ENCODE data around the gene RNF41.

RNF41 gene

GRCh38 chr12:56188778-56189098 lies 33.0 kb downstream of the RNF41 start:
- Histone ChIP-seq H3K4me3 (ENCODE audit: low read depth, low read length) (peak overlapping the region; percentile 71), H3K9me3 (ENCODE audit: control insufficient read depth, low read length) (no peaks in the 10 kb centered on the region), H3K4me2 (ENCODE audit: low read length) (peak overlapping the region; percentile 89), H3K27me3 (ENCODE audit: control insufficient read depth, insufficient read depth, low read length) (no peaks in the 10 kb centered on the region), H3K27ac (peak overlapping the region; percentile 16), H2AFZ (peak overlapping the region; percentile 79), H3K79me2 (peaks cover 10% of the 10 kb centered on the region), H3K36me3 (ENCODE audit: control insufficient read depth, insufficient read depth, low read length) (no peaks in the 10 kb centered on the region), H3K4me1 (peaks cover 6% of the 10 kb centered on the region), H3K9ac (peak overlapping the region; percentile 55)
- TF ChIP-seq CTCF (IDR thresholded peaks at IDR 0.05), result no peak

DNA sequence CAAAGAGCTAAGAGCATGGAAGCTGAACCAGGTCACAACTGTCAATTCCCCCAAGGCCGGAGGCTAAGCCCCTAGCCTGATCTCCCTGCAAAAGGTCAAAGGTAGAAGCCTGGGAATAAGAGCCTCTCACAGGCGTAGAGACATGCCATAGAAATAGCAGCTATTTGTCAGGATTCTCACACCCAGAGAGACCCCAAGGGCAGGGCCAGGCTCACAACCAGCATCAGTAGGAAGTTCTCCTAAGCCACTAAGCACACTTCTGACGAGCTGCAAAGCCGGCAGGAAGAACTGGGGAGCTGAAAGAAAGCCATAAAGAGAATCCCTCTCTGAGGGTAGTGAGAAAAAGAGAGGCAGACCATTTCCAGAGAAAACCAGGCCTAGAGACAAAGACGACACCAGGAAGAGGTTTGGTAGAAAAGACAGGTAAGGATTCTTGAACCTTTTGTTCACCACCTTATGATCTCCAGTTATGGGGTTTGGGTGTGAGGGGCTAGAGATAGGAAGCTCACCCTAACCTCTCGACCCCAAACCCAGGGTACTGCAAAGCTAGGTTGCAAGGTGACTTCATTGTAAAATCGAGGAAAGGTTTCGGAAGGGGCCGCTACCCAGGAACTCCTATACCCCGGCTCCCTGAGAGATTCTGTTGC lies 33.5 kb downstream of the RNF41 start:
- H3K4me2 ChIP-seq (ENCODE audit: low read length), result peak overlapping the region; percentile 89
- peak overlapping the region; percentile 55 for H3K9ac ChIP-seq
- H3K79me2 ChIP-seq, result peaks cover 10% of the 10 kb centered on the region
- no peaks in the 10 kb centered on the region for H3K9me3 ChIP-seq (ENCODE audit: control insufficient read depth, low read length)
- no peak for TF ChIP-seq CTCF (IDR thresholded peaks at IDR 0.05)
- peak overlapping the region; percentile 16 for H3K27ac ChIP-seq
- no peaks in the 10 kb centered on the region for H3K27me3 ChIP-seq (ENCODE audit: control insufficient read depth, insufficient read depth, low read length)
- H3K4me1 ChIP-seq, result peaks cover 6% of the 10 kb centered on the region
- H3K4me3 ChIP-seq (ENCODE audit: low read depth, low read length), result peak overlapping the region; percentile 71
- no peaks in the 10 kb centered on the region for H3K36me3 ChIP-seq (ENCODE audit: control insufficient read depth, insufficient read depth, low read length)
- peak overlapping the region; percentile 79 for H2AFZ ChIP-seq

- Histone ChIP-seq H3K9ac (no peak overlapping the region), H3K27ac (no peak overlapping the region), H3K4me2 (ENCODE audit: low read length) (no peak overlapping the region), H3K4me1 (peaks cover 6% of the 10 kb centered on the region), H3K27me3 (ENCODE audit: control insufficient read depth, insufficient read depth, low read length) (no peaks in the 10 kb centered on the region), H2AFZ (no peak overlapping the region), H3K79me2 (peaks cover 10% of the 10 kb centered on the region), H3K36me3 (ENCODE audit: control insufficient read depth, insufficient read depth, low read length) (no peaks in the 10 kb centered on the region), H3K9me3 (ENCODE audit: control insufficient read depth, low read length) (no peaks in the 10 kb centered on the region), H3K4me3 (ENCODE audit: low read depth, low read length) (no peak overlapping the region)
- no peak for TF ChIP-seq CTCF (IDR thresholded peaks at IDR 0.05)
Observed at GRCh38 chr12:56186957-56187356, 34.8 kb downstream of the RNF41 start.

DNA sequence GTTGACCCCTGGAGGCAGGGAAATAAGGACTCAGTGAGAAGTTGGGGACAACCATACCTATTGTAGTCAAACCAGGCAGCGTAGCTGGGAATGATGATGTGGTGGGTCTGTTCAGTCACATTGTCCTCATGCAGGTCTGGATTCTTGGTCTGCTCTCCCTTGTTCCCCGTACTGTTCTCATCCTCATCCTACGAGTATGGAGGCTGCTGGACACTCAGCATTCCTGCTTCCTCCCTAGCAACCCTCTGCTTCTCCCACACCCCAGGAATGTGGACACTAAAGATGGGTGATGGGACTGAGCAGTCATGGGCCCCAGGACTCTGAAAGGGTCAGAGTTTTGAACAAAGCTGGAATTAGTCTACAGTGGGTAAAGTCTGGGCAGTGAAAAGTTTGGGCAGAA lies 43.4 kb downstream of the RNF41 start:
- no peak overlapping the region for H3K4me2 ChIP-seq (ENCODE audit: low read length)
- no peak overlapping the region for H2AFZ ChIP-seq
- no peaks in the 10 kb centered on the region for H3K4me1 ChIP-seq
- H3K9ac ChIP-seq, result no peak overlapping the region
- no peaks in the 10 kb centered on the region for H3K36me3 ChIP-seq (ENCODE audit: control insufficient read depth, insufficient read depth, low read length)
- no peaks in the 10 kb centered on the region for H3K79me2 ChIP-seq
- H3K4me3 ChIP-seq (ENCODE audit: low read depth, low read length), result no peak overlapping the region
- no peak overlapping the region for H3K27ac ChIP-seq
- no peak for TF ChIP-seq CTCF (IDR thresholded peaks at IDR 0.05)
- H3K9me3 ChIP-seq (ENCODE audit: control insufficient read depth, low read length), result no peaks in the 10 kb centered on the region
- H3K27me3 ChIP-seq (ENCODE audit: control insufficient read depth, insufficient read depth, low read length), result no peaks in the 10 kb centered on the region

- H3K27ac ChIP-seq, result no peak overlapping the region
- no peaks in the 10 kb centered on the region for H3K4me1 ChIP-seq
- H3K9ac ChIP-seq, result no peak overlapping the region
- H3K27me3 ChIP-seq (ENCODE audit: control insufficient read depth, insufficient read depth, low read length), result no peaks in the 10 kb centered on the region
- H2AFZ ChIP-seq, result no peak overlapping the region
- H3K4me3 ChIP-seq (ENCODE audit: low read depth, low read length), result no peak overlapping the region
- H3K79me2 ChIP-seq, result no peaks in the 10 kb centered on the region
- no peak overlapping the region for H3K4me2 ChIP-seq (ENCODE audit: low read length)
- no peaks in the 10 kb centered on the region for H3K36me3 ChIP-seq (ENCODE audit: control insufficient read depth, insufficient read depth, low read length)
- TF ChIP-seq CTCF (IDR thresholded peaks at IDR 0.05), result no peak
- no peaks in the 10 kb centered on the region for H3K9me3 ChIP-seq (ENCODE audit: control insufficient read depth, low read length)
Observed at GRCh38 chr12:56172839-56173238, 48.9 kb downstream of the RNF41 start.

All from parathyroid adenoma (tissue), 2 donors.